Small intestine (tissue), 7 donors: ENCODE measurements around the gene OAF. TPM values are rescaled to one million over a fixed set of nuclear protein-coding genes. Genes with fewer than 3 reads are reported as not detected.

Source experiments
- DNase-seq, 2 donors: peaks; one replicate each; pipeline versions ENCODE4 v3.0.0 to v3.0.0-alpha.2; 2013
- FAIRE-seq: peaks from 2 replicates; lab custom pipeline; 2012; peaks lifted over from hg19 to GRCh38; lab: Jason Lieb, UNC
- H3K27ac ChIP-seq, 3 donors: one replicate each; pipeline ENCODE4 v1.5.1; 2013; ENCODE audit warnings: low read length in 2 of 3, mild to moderate bottlenecking in 2 of 3, control low read depth in 1 of 3, inconsistent platforms in 1 of 3, low read depth in 1 of 3, moderate library complexity in 1 of 3
- H3K27me3 ChIP-seq, 3 donors: one replicate each; pipeline ENCODE4 v1.6.1; 2013; ENCODE audit warnings: low read length in 3 of 3, inconsistent platforms in 1 of 3; ENCODE audit not compliant: control insufficient read depth in 3 of 3, insufficient read depth in 3 of 3
- H3K36me3 ChIP-seq, 3 donors: one replicate each; pipeline ENCODE4 v1.6.1; 2013; ENCODE audit warnings: low read length in 3 of 3, inconsistent platforms in 1 of 3, low read depth in 1 of 3, mild to moderate bottlenecking in 1 of 3, moderate library complexity in 1 of 3; ENCODE audit not compliant: control insufficient read depth in 3 of 3, insufficient read depth in 2 of 3
- H3K4me1 ChIP-seq, 3 donors: one replicate each; pipeline ENCODE4 v1.6.1; 2013; ENCODE audit warnings: low read length in 2 of 3, inconsistent platforms in 1 of 3, low read depth in 1 of 3, mild to moderate bottlenecking in 1 of 3, moderate library complexity in 1 of 3; ENCODE audit not compliant: control insufficient read depth in 3 of 3, insufficient read depth in 2 of 3
- H3K4me3 ChIP-seq, 3 donors: one replicate each; pipeline ENCODE4 v1.5.1; 2013; ENCODE audit warnings: low read length in 3 of 3, control low read depth in 1 of 3, inconsistent platforms in 1 of 3, low read depth in 1 of 3, mild to moderate bottlenecking in 1 of 3, moderate library complexity in 1 of 3
- H3K9me3 ChIP-seq, 2 donors: one replicate each; pipeline ENCODE4 v1.6.1; 2013; ENCODE audit warnings: low read depth in 1 of 2, low read length in 1 of 2; ENCODE audit not compliant: control insufficient read depth in 2 of 2, insufficient read depth in 1 of 2
- WGBS, 3 donors: extraction: QIAGEN DNeasy Blood & Tissue Kit; methylation state at CpG; one replicate each; pipeline ENCODE4 v1.1.7; 2013; 5-methylcytosine and 5-hydroxymethylcytosine counted together
- polyA plus RNA-seq, 4 donors: library from polyadenylated mRNA; stranded (reverse) in 3 of 4; unstranded in 1 of 4; fragments of 200-250 nt in 3 of 4; fragments of 120-200 nt in 1 of 4; gene quantifications; one replicate each; pipeline versions ENCODE4 v1.2.1 to v1.2.3, GENCODE V29; 2013
- donor health status: healthy with polysubstance abuse.
- donor health status: control.
- donor health status: control.
- donor health status: Bipolar disorder and iron deficiency.
- donor health status: healthy.

The OAF gene
- polyA plus RNA-seq, 4 donors: 33.0 to 208 (median 65.1) TPM

DNA sequence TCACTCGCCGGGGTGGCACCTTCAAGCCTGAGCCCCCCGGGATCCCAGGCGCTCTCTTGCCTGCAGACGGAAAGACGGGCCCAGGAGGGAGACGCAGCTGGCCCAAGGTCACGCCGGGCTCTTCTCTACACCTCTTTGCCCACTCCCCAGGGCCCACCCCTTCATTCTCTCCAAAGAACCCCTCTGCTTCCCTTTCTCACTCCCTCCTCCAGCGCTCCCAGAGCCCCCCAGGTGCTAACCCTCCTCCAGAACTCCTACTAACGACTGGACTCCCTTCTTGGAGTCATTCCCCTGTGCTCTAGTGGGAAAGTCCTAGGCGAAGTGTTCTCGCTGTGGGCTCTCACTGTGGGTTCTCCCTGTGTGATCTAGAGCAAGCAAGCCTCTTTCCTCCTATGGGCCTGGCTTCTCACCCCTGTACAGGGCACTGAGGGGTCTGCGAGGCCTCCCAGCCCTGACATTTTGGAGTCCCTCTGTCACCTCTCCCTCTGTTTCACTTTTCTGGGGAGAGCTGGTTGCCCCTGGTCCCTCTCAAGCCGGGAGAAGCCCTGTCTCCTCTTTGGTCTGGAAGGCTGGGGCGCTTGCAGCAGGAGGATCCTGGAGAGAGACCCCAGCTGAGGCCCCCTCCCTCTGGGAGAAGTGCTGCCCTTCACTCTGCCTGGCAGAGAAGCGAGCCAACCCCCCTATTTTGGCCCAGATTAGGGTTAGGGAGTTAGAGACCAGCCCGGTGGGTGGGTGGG is 858 bp downstream of the OAF start:
- H3K9me3 ChIP-seq: no peaks in the 10 kb centered on the region
- H3K4me3 ChIP-seq: peak overlapping the region; percentile 64 to 96 (median 92)
- 3 to 9% (median 8%) methylated on average over 16 to 18 of the region's 18 CpGs for WGBS, 3 donors
- peak overlapping the region; percentile 88 to 93 (median 92) for H3K27ac ChIP-seq
- DNase-seq (peak; percentile 45 to 56), FAIRE-seq (no peak)
- H3K4me1 ChIP-seq: peaks cover 5 to 60% (median 19%) of the 10 kb centered on the region in 3 donors
- H3K36me3 ChIP-seq: peaks cover 0 to 36% (median 2%) of the 10 kb centered on the region in 3 donors
- H3K27me3 ChIP-seq: no peaks in the 10 kb centered on the region

DNA sequence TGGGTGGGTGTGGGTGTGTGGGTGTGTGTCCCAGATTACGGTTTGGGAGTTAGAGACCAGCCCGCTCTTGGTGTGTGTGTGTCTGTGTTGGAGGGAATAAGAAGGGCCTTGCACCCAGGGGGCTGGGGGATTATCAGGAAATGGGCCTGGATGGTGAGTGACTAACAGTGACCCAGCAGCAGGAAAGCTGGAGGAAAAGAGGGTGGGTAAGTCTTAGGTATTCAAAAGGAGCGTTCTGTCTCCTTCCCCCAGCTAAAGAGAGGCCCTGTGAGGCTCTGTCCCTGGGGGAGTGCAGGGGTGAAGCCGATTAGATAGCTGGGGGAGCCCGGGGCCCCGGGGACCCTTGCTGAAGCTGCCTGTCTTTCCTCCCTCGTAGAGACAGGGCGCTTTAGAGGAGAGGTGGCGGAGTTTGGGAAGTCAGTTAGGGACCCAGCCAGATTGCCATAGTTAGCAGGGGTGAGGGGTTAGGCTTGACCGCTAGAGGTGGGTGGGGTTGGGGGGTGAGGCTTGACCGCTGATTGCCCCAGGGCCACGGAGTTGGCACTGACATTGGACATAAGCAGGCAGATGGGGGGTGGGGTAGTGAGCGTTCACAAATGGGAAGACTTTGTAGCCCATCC is 1.5 kb downstream of the OAF start:
- Histone ChIP-seq H3K27me3 (no peaks in the 10 kb centered on the region), H3K4me3 (peak overlapping the region; percentile 64 to 96 (median 92)), H3K36me3 (peaks cover 0 to 42% (median 2%) of the 10 kb centered on the region in 3 donors), H3K4me1 (peaks cover 5 to 65% (median 19%) of the 10 kb centered on the region in 3 donors), H3K9me3 (no peaks in the 10 kb centered on the region), H3K27ac (peak overlapping the region; percentile 88 to 93 (median 92))
- WGBS, 3 donors: 21 to 34% (median 30%) methylated on average over 12 to 13 of the region's 13 CpGs
- DNase-seq: peak; percentile 39 to 51
- no peak for FAIRE-seq

GRCh38 chr11:120212926-120213325 is 2.1 kb downstream of the OAF start:
- FAIRE-seq (no peak), DNase-seq (peak; percentile 80 to 83)
- Histone ChIP-seq H3K27ac (peak overlapping the region; percentile 88 to 93 (median 92)), H3K4me3 (peak overlapping the region; percentile 64 to 96 (median 92)), H3K4me1 (peaks cover 5 to 68% (median 19%) of the 10 kb centered on the region in 3 donors), H3K27me3 (no peaks in the 10 kb centered on the region), H3K36me3 (peaks cover 0 to 47% (median 2%) of the 10 kb centered on the region in 3 donors), H3K9me3 (no peaks in the 10 kb centered on the region)
- WGBS, 3 donors: 12 to 48% (median 40%) methylated on average over 2 of the region's 2 CpGs

DNA sequence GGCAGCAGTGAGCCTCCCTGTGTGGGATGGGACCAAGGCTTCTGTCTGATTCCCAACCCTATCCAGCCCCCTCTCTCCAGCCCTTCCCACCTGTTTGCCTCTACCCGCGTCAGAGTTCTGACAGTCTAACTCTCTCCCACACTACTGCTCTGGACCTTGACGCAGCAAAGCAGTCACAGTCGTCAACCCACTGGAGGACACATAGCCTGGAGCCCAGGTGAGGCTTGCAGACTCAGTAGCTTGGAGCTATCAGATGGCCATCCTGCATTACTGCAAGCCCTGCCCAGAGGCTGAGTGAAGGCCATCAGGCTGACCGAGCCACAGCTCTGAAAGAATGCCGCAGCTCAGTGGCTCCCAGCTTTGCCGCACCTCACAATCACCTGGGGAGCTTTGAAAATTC is 3.7 kb downstream of the OAF start:
- H3K4me3 ChIP-seq: no peak overlapping the region
- H3K4me1 ChIP-seq: peaks cover 5 to 68% (median 18%) of the 10 kb centered on the region in 3 donors
- H3K27me3 ChIP-seq: no peaks in the 10 kb centered on the region
- 85 to 96% (median 91%) methylated on average over 7 of the region's 7 CpGs for WGBS, 3 donors
- DNase-seq (no peak), FAIRE-seq (no peak)
- H3K36me3 ChIP-seq: peaks cover 0 to 64% (median 2%) of the 10 kb centered on the region in 3 donors
- no peaks in the 10 kb centered on the region for H3K9me3 ChIP-seq
- H3K27ac ChIP-seq: no peak overlapping the region

- no peaks in the 10 kb centered on the region for H3K27me3 ChIP-seq
- FAIRE-seq (no peak), DNase-seq (peak in 1 of 2 donors; percentile 46)
- peaks cover 0 to 74% (median 2%) of the 10 kb centered on the region in 3 donors for H3K36me3 ChIP-seq
- H3K27ac ChIP-seq: peak overlapping the region; percentile 5 to 73 (median 32)
- H3K9me3 ChIP-seq: no peaks in the 10 kb centered on the region
- WGBS, 3 donors: 47 to 66% (median 53%) methylated on average over 5 of the region's 5 CpGs
- peaks cover 7 to 71% (median 16%) of the 10 kb centered on the region in 3 donors for H3K4me1 ChIP-seq
- H3K4me3 ChIP-seq: no peak overlapping the region
Observed at GRCh38 chr11:120215634-120216033, 4.8 kb downstream of the OAF start.

DNA sequence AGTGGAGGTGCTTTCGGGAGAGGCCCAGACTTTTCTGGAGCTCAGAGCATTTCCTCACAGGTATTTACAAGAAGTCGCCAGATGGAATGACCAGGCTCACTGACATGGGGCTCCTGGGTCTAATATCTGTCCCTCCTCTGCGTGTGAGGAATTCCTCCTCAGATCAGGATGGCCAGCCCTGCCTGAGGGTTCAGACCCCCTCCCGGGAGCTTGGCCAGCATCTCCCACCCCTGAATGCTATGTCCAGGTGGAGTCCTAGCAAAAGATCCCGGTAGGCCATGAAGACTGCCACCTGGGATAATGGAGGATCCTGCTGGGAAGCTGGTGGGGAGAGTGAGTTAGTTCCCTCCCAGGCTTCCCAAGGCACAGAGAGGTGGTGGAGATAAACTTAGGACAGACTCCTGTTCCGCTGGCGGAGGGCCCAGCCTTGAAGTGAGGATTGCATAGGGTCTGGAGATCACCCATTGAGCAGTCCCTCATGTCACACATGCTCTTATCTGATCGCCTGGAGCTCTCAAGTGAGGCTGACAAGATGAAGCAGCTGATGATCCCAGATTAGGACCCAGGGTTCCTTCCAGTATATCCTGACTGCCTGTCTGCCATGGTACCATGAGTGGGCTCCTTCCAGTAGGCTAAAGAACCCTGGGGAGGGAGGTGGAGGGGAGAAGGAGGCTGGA is 5.7 kb downstream of the OAF start:
- FAIRE-seq (no peak), DNase-seq (no peak)
- WGBS, 3 donors: 84 to 87% (median 86%) methylated on average over 8 of the region's 8 CpGs
- Histone ChIP-seq H3K27ac (peak overlapping the region in 2 of 3 donors; percentile 8 to 73), H3K4me1 (peaks cover 7 to 80% (median 23%) of the 10 kb centered on the region in 3 donors), H3K9me3 (no peaks in the 10 kb centered on the region), H3K27me3 (no peaks in the 10 kb centered on the region), H3K36me3 (peaks cover 0 to 79% (median 2%) of the 10 kb centered on the region in 3 donors), H3K4me3 (no peak overlapping the region)

- DNase-seq: no peak
- 78 to 81% (median 78%) methylated on average over 9 to 12 of the region's 12 CpGs for WGBS, 3 donors
Observed at GRCh38 chr11:120217526-120217925, 6.7 kb downstream of the OAF start.

More at GRCh38 chr11:120217526-120217925, 6.7 kb downstream of the OAF start:
- peaks cover 7 to 86% (median 23%) of the 10 kb centered on the region in 3 donors for H3K4me1 ChIP-seq
- FAIRE-seq: no peak
- peak overlapping the region; percentile 32 to 62 (median 50) for H3K27ac ChIP-seq
- H3K4me3 ChIP-seq: no peak overlapping the region
- no peaks in the 10 kb centered on the region for H3K9me3 ChIP-seq
- no peaks in the 10 kb centered on the region for H3K27me3 ChIP-seq
- H3K36me3 ChIP-seq: peaks cover 0 to 84% (median 2%) of the 10 kb centered on the region in 3 donors
